Stimulated activated naive CD4-positive, alpha-beta T cell treated with Interleukin-2 at 50 U/mL for 16 hours (primary cell): ENCODE results near the gene MMP12.

ENCODE experiments used
- DNase-seq: peaks from one replicate; lab custom pipeline; 2025; lab: John Stamatoyannopoulos, UW

MMP12 gene

DNA sequence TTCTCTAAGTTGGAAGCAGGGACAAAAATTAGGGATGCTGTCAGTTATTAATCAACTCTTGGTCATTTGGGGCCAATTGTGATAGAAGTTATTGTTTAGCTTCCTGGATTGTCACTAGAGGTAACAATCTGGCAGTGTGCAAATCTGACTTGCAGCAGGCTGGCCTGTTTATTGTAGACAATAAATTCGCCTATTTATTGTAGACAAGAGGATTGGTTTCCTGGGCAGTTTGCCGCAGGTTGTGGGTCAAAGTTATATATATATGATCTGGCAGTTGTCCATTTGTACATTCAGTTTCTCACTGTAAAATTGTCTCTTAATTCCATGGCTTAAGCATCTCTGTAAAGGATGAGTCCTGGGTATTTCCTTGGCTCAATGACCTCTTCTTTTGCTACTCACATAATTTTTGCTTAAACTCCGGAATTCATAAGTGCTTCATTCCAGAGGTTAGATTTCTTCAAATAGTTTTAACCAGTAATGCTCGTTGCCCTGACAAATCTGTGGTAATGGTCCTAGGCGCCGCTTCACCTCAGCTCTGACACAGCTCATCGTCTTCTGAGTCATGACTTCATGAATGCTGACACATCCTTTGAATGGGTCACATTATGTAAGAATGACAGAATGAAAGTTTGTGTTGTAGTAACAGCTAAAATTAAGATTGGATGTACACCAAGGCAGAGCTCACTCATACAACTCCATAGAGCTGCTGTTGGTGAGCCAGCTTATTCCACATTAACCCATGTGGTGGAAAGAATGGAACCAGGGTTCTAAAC is 23.6 kb downstream of the MMP12 start:
- no peak for DNase-seq

DNA sequence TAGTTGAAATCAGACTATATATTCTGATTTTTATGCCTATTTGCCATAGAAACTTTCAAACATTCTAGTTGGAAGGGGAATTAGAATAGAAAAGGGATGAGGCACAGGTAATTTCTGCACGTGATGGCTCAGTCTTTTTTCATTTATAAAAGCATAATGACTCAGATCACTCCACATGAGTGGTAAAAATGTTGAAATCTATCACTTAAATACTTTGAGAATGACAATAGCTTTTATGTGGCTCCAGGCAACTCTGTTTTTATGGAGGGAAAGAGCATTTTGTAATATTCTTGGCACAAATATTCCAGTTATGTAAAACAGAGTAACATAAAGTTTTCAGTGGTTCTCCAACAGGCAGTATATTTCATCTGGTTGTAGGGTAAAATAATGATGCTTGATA is 25.5 kb downstream of the MMP12 start:
- DNase-seq = no peak

DNA sequence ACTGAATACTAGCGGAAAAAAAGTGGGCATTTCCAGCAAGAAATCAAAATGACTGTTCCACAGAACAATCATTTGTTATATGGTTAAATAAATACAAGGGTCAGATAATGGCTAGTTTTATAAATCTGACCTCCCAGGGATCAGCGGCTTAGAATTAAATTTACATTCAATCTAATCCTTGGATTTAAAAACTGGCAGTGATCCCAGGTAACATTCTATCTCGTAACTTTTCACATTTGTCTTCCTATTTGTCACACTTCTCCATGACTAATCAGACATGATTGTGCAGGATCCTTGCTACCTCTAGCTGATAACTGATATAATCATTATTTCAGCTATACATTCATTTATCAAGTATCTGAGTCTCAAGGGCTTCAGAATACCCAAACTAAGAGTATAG is 28.5 kb downstream of the MMP12 start:
- no peak for DNase-seq

DNA sequence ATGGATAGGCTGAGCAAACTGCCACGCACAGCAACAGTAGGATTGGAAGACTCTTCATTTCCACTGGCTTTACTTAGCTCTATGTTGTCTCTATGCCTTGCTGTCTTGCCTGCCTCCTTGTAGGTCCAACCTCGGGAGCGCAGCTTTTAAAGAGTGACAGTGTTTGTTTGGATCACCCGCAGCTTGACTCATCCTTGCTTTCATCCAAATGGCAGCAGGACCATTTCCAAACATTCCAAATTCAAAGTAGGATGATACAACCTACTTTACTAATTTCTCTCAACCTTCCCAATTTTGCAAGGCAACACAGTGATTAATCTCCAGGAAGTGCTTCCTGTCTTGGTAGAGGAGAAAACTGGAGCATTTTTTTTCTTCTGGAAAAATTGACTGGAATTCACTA is 31.3 kb downstream of the MMP12 start, which contains the start of gene MMP3:
Gene MMP3 (minus strand): TSS at position 121 of the 400 bp plus-strand sequence. CDS start 63 bp downstream, at position 58.
- no peak for DNase-seq

DNA sequence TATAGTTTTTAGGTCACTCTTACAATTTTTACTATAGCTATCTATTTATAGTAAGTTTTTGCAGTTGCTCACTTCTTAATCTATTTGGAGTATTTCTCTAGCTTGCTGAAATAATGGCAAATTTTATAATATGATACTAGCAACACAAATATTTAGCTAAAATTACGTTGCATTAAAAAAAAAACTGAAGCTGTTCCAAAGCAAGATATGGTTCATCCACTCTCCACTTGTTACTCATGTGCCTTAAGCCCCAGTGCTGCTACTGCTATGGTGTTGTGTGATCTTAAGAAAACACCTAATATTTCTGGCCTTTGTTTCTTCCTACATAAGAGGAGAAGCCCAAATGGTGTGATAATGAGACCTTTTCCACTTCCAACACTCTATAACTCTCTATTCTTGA is 31.9 kb downstream of the MMP12 start:
- no peak for DNase-seq

DNA sequence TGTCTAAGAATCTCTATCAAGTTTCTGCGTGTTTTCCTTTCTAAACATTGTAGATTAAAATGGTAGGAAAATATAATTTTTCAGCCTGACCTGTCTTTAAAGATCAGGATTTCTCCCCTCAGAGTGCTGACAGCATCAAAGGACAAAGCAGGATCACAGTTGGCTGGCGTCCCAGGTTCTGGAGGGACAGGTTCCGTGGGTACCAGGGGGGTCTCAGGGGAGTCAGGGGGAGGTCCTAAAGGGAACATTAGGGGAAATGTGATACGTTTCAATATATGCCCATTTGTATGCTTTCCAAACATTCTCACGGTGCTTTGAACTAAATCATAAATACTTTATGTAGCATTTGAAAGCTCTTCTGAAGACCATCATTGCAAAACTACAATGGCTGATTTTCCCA is 34.8 kb downstream of the MMP12 start:
- DNase-seq = no peak

DNA sequence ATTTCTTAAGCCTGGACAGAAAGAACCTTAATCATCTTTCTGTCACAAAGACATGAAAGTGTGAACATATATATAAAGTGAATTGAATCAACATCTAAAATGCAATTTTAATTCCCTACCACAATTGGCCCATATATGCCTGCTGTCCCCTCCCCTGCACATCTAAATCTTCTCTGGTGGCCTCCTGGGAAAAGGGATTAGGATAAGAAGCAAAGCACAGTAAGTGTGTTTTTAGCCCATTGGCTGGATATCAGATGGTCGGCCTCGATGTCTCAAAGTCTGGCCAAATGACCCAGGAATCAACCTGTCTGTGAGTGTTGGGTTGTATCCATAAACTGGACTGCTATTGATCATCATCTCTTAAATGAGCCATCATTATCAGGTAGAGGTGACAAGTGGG is 37.1 kb downstream of the MMP12 start:
- no peak for DNase-seq

DNA sequence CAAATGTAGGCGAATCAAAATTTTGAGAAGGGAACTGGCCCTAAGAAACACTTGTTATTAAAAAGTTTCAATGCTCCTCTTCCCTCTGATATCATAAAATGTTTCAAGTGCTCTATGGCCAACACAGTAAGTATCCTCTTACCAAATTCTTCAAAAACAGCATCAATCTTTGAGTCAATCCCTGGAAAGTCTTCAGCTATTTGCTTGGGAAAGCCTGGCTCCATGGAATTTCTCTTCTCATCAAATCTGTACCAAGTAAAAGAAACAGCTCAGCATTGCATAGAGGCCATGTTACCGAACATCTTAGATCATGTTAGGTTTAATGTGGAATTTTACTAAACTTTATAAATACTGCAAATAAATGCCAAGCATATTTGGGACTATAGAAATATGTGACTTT is 37.6 kb downstream of the MMP12 start:
- no peak for DNase-seq

DNA sequence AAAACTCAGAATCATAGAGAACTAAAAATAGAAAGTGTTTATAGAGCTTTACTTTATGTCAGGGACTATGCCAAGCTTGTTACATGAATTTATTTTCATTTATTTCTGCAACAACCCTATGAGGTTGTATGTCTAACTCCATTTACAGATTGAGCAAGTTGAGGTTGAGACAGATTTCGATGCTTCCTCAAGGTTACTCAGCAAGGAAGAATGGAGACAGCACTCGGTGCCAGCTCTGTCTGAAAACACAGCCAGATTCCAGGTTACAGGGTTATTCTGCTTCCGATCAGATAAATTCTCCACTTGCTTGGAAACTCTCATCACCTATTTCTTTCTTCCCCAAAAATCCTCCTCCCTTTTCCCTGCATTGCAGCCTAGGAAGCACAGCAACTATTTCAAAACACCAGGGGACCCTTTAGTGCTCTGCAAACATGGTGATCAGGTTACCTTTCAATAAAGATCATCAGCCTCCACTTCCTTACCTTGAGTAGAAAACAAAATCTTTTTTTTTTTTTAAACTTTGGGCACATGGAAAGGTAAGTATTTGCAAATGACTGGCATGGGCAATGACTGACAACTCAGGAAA is 38.4 kb downstream of the MMP12 start:
- no peak for DNase-seq

DNA sequence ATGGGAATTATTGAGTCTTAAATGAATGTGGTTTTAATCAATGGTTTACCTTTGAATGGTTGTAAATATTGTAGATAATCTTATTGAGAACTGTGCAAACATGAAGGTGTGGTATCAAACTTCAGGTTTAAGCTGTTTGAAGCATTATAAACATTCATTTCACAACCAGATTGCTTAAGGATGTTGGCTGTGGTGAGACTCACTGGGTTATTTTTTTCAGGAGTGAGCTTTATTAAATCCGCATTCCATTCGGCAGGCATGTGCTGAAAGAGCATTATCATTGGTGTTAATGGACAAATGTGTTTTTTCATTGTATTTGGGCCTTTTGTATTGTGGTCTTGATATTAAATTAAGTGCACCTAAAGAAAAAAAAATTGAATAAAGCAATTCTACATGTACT is 41.1 kb downstream of the MMP12 start:
- no peak for DNase-seq

DNA sequence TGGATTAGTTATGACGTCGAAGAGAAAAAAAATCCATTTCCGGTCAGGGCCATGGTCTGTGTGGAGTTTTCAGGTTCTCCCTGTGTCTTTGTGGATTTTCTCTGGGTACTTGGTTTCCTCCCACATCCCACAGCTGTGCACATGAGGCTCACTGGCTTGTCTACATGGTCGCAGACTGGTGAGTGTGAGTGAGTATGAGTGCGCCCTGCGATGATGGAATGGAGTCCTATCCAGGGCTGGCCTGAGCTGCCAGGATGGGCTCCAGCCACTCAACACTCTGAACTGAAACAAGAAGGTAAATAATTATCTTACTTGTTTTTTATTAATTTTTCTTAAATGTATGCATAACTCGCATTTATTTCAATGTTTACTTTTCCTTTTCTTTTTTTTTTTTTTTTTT is 42.2 kb downstream of the MMP12 start:
- DNase-seq = no peak

DNA sequence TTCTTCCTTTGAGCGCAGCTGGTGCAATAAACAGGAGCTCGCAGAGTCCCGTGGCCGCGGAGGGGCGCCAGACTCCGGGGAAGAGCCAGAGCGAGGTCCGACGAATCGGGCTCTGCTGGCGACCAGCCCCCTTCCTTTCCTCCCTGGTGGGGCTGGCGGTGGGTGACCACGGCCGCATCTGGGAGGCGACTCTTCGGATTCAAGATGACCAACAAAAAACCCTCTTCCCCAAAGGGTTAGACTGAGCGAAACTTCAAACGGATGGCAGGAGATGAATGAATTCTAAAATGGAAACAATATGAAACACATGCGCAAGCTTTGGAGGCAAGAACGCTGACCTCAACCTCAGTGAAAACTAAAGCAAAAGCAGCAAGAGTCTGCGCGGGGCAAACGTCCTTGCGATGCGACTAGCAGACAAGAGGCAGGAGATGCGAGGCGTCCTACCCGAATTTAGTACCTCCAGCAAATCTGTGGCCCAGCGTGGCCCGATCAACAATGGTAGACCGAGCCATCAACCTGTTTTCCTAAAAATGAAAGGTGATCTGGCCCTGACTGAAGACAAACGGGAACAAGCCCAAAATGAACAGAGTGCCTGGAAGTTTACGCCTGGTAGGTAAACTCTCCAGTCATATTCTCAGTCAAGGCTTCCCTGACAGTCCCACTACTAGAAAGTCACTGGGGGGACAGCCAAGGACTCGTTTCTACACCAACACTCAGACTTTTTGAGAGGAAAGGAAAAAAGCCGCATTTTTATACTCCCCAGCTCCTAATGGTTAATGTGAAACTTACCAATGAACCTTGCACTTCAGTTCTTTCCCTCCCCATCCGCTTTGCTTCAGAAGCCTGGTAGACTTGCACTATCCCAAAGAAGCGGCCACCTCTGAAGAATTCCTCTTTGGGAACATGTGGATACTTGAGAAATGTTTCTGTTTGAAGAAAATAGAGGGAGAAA is 43.0 kb downstream of the MMP12 start:
- DNase-seq = no peak

DNA sequence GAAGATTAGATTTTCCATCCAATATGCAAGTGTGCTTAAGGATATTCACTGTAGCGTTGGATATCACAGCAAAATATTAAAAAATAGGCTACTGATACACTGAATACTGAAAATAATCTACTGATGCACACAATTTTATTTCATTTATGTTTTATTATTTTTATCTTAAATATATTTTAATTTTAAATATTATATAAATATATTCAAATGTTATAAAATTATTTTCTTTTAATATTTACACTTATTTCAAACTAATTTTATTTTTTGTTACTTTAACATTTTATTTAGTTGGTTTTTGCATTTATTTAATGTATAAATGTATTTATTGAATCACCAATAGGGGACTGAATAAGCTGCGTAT is 43.7 kb downstream of the MMP12 start:
- DNase-seq = no peak

DNA sequence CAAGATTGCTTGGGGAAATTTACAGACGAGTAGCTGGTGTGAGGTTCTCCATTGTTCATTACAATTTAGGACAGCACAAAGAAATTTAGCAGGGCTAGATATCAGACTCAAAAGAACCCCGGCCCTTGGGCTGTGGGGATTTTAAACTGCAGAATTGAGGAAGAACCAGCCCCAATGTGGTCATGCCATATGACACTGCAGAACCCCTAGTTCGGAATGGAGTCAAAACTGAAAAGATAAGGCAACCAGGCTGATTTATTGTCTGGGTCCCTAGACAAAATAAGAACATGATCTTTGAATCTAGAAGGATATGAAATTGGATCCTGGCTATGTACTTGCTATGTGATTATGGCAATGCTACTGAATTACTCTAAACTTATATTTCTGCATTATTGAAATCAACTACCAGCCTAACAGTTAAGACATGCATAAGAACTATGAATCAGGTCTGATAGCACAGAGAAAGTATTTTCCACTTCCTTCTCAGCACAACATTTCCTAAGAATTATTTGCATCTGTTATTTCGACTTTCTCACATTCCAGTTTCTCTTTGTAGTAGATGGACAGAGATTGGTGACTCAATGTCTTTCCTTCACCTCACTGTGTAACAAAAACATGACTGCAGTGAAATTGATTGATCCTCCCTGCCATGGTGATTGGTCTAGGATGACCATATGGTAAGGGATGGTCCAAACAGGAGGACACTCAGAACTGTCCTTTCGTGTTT is 44.6 kb downstream of the MMP12 start:
- no peak for DNase-seq

DNA sequence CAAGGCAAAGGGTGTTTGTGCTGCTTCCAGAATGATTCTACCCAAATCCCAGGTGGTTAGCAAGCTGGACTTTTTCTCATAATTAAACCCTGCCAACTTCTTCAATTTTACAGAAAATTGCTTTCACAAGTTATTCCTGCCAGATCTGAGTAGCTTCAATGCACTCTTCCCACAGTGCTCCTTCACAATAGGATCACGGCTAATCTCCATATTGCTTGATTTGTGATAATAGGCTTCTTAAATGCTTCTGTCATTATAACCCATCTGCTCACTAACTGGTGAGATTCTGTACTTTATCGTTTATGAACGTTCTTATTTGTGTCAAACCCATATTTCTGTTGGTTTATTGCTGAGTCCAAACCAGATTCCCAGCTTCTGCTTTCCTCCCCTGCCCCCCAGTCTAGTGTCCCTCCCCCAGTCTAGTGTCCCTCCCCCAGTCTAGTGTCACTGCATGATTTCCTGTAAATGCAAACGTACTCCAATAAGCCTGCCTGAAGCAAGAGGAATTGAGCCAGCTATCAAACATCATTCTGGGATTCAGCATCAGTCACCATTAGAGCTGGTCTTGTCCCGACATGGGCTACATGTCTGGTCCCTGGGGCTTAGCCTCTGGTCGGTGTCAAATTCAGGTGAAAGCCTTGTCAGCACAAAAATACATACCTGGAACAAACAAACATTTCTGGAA is 45.3 kb downstream of the MMP12 start:
- DNase-seq = no peak

DNA sequence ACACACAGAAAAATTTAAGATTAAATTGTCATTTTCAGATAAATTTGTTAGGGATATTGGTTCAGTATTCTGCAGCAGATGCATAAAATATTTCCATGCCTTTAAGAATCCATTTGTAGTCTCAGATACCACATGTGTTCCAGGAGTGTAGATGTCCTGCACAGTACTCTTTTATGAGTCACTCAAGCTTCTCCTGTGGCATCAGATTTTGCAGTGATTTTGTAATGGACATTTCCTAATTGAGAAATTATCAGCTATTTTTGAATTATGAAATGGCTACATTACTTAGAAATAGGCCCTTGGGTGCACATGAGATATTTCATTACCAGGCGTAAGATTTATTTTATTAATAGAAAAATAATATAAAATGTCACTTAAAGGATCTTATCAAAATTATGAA is 50.2 kb downstream of the MMP12 start:
- no peak for DNase-seq

DNA sequence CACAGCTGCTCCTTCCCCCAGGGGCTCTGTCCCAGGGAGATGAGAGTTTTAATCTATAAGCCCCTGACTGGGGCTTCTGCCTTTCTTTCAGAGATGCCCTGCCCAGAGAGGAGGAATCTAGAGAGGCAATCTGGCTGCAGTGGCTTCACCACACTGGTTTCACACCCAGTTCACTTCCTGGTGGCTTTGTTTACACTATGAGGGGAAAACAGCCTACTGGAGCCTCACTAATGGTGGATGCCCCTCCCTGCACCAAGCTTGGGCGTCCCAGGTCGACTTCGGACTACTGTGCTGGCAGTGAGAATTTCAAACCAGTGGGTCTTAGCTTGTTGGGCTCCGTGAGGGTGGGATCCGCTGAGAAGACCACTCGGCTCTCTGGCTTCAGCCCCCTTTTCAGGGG is 55.3 kb downstream of the MMP12 start:
- no peak for DNase-seq

DNA sequence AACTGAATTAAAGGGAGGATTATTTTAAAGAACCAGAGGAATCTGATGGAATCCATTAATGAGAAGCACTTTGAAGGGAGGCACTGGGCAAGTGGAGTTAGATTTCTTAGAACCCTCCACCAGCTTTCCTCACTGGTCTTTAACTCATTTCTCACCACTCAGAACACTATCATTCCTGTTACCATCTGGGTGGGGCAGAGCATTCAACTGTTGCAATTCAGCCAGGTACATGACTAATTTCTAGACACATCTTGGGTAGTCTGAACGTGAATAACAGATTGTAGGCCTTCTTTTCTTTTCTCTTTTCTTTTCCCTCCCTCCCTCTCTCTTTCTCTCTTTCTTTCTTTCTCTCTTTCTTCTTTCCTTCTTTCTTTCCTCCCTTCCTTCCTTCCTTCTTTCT is 61.3 kb downstream of the MMP12 start:
- no peak for DNase-seq
